Right cardiac atrium (tissue), 5 donors: ENCODE results near the gene CRISPLD2. TPM values are rescaled to one million over a fixed set of nuclear protein-coding genes. Genes with fewer than 3 reads are reported as not detected.
"Not testable (repeated sequence)": the region's sequence is repeated elsewhere in the genome, so short reads cannot be mapped to it uniquely, and the experiment has no call there.

ENCODE experiments used
- ATAC-seq, 2 donors: fragments of 200-7000 bp; cut with Tn5 transposase; one replicate each; pipeline versions ENCODE4 v1.8.0 to v1.9.1; 2020; ENCODE audit warnings: moderate library complexity in 2 of 2, mild to moderate bottlenecking in 1 of 2
- DNase-seq, 3 donors: peaks; one replicate each; pipeline ENCODE4 v3.0.0-alpha.2; 2020
- H3K27ac ChIP-seq: one replicate; pipeline ENCODE4 v1.5.1; 2013; ENCODE audit warnings: mild to moderate bottlenecking, low read length, control low read depth, moderate library complexity
- H3K27me3 ChIP-seq: one replicate; pipeline ENCODE4 v1.6.1; 2013; ENCODE audit not compliant: control insufficient read depth, insufficient read depth
- H3K4me1 ChIP-seq: one replicate; pipeline ENCODE4 v1.6.1; 2013; ENCODE audit warnings: low read length; ENCODE audit not compliant: control insufficient read depth, insufficient read depth
- H3K4me3 ChIP-seq: one replicate; pipeline ENCODE4 v1.5.1; 2013; ENCODE audit warnings: low read length, control low read depth
- H3K9me3 ChIP-seq: one replicate; pipeline ENCODE4 v1.6.1; 2013; ENCODE audit warnings: low read length; ENCODE audit not compliant: control insufficient read depth
- WGBS: extraction: QIAGEN DNeasy Blood & Tissue Kit; methylation state at CpG from one replicate; pipeline ENCODE4 v1.1.7; 2013; 5-methylcytosine and 5-hydroxymethylcytosine counted together
- intact Hi-C, 4 donors: fragments of 100-400 bp; cut with DNase I; formaldehyde crosslinking; loops; one replicate each; pipeline versions ENCODE4 v1.11.0 to v1.14.0; 2022 to 2023
- polyA plus RNA-seq: library from polyadenylated mRNA; stranded (reverse); fragments of 200-250 nt; gene quantifications from one replicate; pipeline ENCODE4 v1.2.3, GENCODE V29; 2013
- total RNA-seq, 4 donors: library from RNA; stranded (reverse); fragmentation: NEBNext Ultra II Directional; extraction: Animal tissue kit (Norgen Biotek cat#: 25700); gene quantifications; one replicate each; pipeline ENCODE4 v1.2.1, GENCODE V29; 2021
- donor health status: healthy with polysubstance abuse.
- donor health status: DM: no; HTN: yes; CAD: no.
- donor health status: DM: no; HTN: no; CAD: no.
- donor health status: DM: no; HTN: yes; CAD: no; lungs with severe emphysema.
- donor health status: DM: yes; HTN: yes; CAD: no.

CRISPLD2 gene
- total and polyA plus RNA-seq, 5 donors = 12.7 to 69.5 (median 26.3) TPM

GRCh38 chr16:84822990-84823389, 3.2 kb downstream of the CRISPLD2 start:
- WGBS = 96% methylated on average over 6 of the region's 6 CpGs

DNA sequence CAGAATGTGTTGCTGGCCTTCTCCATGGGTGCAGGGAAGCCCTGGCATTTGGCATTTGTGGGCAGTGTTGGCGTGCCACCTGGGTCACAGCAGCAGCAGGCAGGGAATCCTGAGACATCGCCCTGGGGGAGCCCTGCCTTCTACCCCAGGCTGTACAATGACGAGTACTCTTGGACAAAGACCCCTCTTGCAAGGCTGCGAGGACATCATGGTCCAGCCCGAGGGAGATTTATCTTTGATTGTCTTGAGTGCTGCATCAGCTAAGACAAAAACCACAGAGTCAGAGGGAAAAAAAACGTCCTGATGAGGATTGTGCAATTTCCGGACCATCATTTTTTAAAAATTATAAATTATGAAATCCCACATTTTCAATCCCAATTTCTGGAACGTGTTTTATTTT, 3.7 kb downstream of the CRISPLD2 start:
- intact Hi-C loops = no loop called here
- ATAC-seq (no peak), DNase-seq (peak in 2 of 3 donors; percentile 48 to 67)
- Histone ChIP-seq H3K9me3 (no peaks in the 10 kb centered on the region), H3K4me1 (peaks cover 5% of the 10 kb centered on the region), H3K4me3 (no peak overlapping the region), H3K27me3 (no peaks in the 10 kb centered on the region), H3K27ac (peak overlapping the region; percentile 14)
- WGBS = 61% methylated on average over 8 of the region's 8 CpGs

More at GRCh38 chr16:84822990-84823389, 3.2 kb downstream of the CRISPLD2 start:
- H3K4me3 ChIP-seq = no peak overlapping the region
- DNase-seq (no peak), ATAC-seq (no peak)
- no peaks in the 10 kb centered on the region for H3K27me3 ChIP-seq
- H3K9me3 ChIP-seq = no peaks in the 10 kb centered on the region
- intact Hi-C loops = no loop called here
- peaks cover 5% of the 10 kb centered on the region for H3K4me1 ChIP-seq
- no peak overlapping the region for H3K27ac ChIP-seq

DNA sequence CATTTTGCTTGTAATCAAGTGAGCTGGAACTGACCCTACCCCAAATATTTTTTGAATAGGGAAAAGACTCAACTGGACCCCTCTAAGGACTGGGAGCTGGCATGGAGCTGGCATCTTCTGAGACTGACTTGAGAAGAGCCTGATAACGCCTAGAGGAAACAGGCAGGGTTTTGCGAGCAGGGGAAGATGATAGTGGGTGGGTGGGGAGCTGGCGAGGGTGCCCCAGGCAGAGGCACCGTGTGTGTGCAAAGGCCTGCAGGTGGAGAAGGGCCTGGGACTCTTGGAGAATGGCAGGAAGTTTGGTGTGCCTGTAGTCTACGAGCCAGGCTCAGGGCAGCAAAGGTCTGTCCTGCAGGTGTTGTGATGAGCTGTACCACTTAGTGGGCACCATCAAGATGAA, 4.1 kb downstream of the CRISPLD2 start:
- H3K27me3 ChIP-seq = no peaks in the 10 kb centered on the region
- no peak overlapping the region for H3K4me3 ChIP-seq
- ATAC-seq = no peak
- intact Hi-C loops = no loop called here
- WGBS = 60% methylated on average over 5 of the region's 5 CpGs
- peak overlapping the region; percentile 20 for H3K27ac ChIP-seq
- no peak for DNase-seq
- peaks cover 5% of the 10 kb centered on the region for H3K4me1 ChIP-seq
- H3K9me3 ChIP-seq = no peaks in the 10 kb centered on the region

DNA sequence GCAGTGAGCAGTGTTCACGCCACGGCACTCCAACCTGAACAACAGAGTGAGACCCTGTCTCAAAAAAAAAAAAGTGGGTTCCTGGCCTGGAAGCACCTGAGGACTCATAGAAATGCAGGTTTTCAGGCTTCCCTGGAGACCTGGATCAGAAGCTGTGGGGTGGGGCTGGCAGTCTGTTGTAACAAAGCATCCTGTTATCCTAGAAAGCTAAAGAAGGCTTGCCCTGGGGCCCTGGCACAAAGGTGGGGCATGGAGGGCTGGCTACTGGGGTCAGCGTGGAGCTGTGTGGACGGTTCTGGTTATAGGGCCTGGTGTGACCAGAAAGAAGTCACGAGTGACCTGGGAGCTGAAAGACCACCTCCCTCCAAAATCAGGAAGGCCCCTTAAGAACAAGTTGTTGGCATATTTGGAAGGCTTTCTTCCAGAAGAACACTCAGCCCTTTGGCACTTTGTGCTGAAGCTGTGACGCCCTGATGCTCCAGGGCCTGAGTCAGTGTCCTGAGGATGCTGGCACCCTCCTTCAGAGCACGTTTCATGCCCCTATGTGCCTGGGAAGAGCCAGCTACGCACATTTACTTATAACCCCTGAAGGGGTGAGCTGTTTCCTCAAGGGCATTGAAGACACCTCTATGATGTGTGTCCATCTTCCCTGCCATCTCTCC, 6.2 kb downstream of the CRISPLD2 start:
- peaks cover 5% of the 10 kb centered on the region for H3K4me1 ChIP-seq
- intact Hi-C loops = no loop called here
- peak in 1 of 3 donors; percentile 36 for DNase-seq
- peak overlapping the region; percentile 54 for H3K27ac ChIP-seq
- 87% methylated on average over 8 of the region's 8 CpGs for WGBS
- no peaks in the 10 kb centered on the region for H3K27me3 ChIP-seq
- H3K9me3 ChIP-seq = no peaks in the 10 kb centered on the region
- no peak for ATAC-seq
- no peak overlapping the region for H3K4me3 ChIP-seq

- ATAC-seq = peak; percentile 60 to 71
- intact Hi-C loops = no loop called here
- no peak overlapping the region for H3K4me3 ChIP-seq
- 56% methylated on average over 13 of the region's 13 CpGs for WGBS
- peaks cover 5% of the 10 kb centered on the region for H3K4me1 ChIP-seq
- H3K27ac ChIP-seq = peak overlapping the region; percentile 54
- no peaks in the 10 kb centered on the region for H3K27me3 ChIP-seq
- DNase-seq = peak; percentile 78 to 88 (median 83)
- H3K9me3 ChIP-seq = no peaks in the 10 kb centered on the region
These were observed 6.8 kb downstream of the CRISPLD2 start for GRCh38 chr16:84826558-84826941.

DNA sequence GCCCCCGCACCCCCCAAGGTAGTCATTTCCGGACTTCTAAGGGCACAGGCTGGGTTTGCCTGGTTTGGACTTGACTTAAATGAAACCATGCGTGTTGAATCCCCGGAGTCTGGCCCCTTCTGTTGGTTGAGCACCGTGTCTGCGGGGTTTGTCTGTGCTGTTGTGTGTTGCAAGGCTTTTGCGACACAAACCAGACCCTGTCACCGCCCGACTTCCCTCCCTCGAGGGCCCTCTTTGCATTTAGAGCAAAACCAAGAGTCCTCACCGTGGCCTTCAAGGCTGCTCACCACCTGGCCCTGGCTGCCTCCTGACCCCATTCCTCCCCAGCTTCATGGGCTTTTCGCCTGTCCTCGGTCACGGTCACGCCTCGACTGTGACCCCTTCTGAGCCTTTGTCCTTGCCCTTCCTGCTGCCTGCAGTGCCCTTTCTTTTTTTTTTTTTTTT, 7.4 kb downstream of the CRISPLD2 start:
- Histone ChIP-seq H3K4me3 (no peak overlapping the region), H3K4me1 (peaks cover 3% of the 10 kb centered on the region), H3K27me3 (no peaks in the 10 kb centered on the region), H3K27ac (peak overlapping the region; percentile 3), H3K9me3 (no peaks in the 10 kb centered on the region)
- ATAC-seq (peak in 1 of 2 donors; percentile 9), DNase-seq (peak; percentile 60 to 69 (median 65))
- WGBS = 56% methylated on average over 16 of the region's 16 CpGs
- intact Hi-C loops = no loop called here

GRCh38 chr16:84827897-84828296, 8.1 kb downstream of the CRISPLD2 start:
- intact Hi-C loops = no loop called here
- Histone ChIP-seq H3K27ac (no peak overlapping the region), H3K27me3 (no peaks in the 10 kb centered on the region), H3K9me3 (no peaks in the 10 kb centered on the region), H3K4me3 (no peak overlapping the region), H3K4me1 (peaks cover 2% of the 10 kb centered on the region)
- ATAC-seq (no peak), DNase-seq (no peak)
- WGBS = 90% methylated on average over 15 of the region's 15 CpGs

- H3K4me3 ChIP-seq = no peak overlapping the region
- no peak overlapping the region for H3K27ac ChIP-seq
- WGBS = 84% methylated on average over 5 of the region's 5 CpGs
- DNase-seq = no peak
- no peak for ATAC-seq
- no peaks in the 10 kb centered on the region for H3K27me3 ChIP-seq
- intact Hi-C loops = no loop called here
- no peaks in the 10 kb centered on the region for H3K9me3 ChIP-seq
- peaks cover 2% of the 10 kb centered on the region for H3K4me1 ChIP-seq
These were observed 8.5 kb downstream of the CRISPLD2 start for GRCh38 chr16:84828322-84828721.

DNA sequence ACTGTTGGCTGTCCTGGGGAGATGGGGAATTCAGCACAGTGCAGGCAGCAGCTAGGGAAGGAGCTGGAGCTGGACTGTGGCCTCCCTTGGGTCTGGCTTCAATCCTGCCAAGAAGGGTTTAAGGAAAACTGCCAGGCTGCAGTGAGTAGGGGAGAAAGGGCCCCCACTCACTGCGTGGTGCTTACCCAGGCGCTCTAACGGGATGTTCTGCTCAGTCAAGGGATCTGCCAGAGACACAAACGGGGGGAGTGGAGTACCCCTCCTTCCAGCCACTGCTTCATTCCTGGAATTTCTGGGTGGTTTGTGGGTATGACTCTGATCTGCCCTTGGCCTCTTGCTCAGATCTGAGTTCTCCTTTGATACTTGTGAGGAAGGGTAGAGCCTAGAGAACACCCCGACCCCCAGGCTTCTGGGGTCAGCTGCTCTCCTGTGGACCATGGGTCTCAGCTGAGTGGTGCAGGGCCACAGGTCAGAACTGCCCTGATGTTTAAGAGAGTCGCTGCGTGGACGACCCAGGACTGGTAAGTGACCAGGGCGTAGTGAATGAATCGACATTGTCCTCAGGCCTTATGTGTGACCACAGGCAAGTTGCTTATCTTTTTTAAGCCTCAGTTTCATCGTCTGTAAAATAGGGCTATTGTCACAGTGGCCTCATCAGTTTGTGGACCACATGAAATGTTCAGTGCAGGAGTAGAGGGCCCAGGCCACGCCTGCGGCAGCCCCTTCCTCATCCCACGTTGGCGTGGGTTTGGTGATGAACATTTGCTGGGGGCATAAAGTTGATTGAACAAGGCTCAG, 9.6 kb downstream of the CRISPLD2 start:
- intact Hi-C loops = no loop called here
- ATAC-seq = peak; percentile 27 to 57
- H3K9me3 ChIP-seq = no peaks in the 10 kb centered on the region
- DNase-seq = peak; percentile 52 to 82 (median 78)
- H3K27ac ChIP-seq = peak overlapping the region; percentile 18
- H3K4me3 ChIP-seq = no peak overlapping the region
- 66% methylated on average over 15 of the region's 15 CpGs for WGBS
- H3K27me3 ChIP-seq = no peaks in the 10 kb centered on the region
- H3K4me1 ChIP-seq = peaks cover 6% of the 10 kb centered on the region

- ATAC-seq (no peak), DNase-seq (peak in 1 of 3 donors; percentile 12)
- no peak overlapping the region for H3K27ac ChIP-seq
- 88% methylated on average over 13 of the region's 13 CpGs for WGBS
- no peaks in the 10 kb centered on the region for H3K9me3 ChIP-seq
- H3K4me1 ChIP-seq = peaks cover 7% of the 10 kb centered on the region
- H3K4me3 ChIP-seq = no peak overlapping the region
- intact Hi-C loops = loop anchor here in 2 of 4 donors (10.0 kb wide), 1 partner anchor 94 kb away; no protein-coding TSS in a partner anchor
- no peaks in the 10 kb centered on the region for H3K27me3 ChIP-seq
These were observed 11.1 kb downstream of the CRISPLD2 start for GRCh38 chr16:84830765-84831384.

- not testable (repeated sequence) for H3K9me3 ChIP-seq, ATAC-seq, H3K27me3 ChIP-seq, DNase-seq, H3K4me1 ChIP-seq, H3K4me3 ChIP-seq
- H3K27ac ChIP-seq = peak overlapping the region; percentile 76
- intact Hi-C loops = loop anchor here in 2 of 4 donors (10.0 kb wide), 1 partner anchor 93 kb away; no protein-coding TSS in a partner anchor
- 89% methylated on average over 10 of the region's 10 CpGs for WGBS
These were observed 11.9 kb downstream of the CRISPLD2 start for GRCh38 chr16:84831728-84832127.
